Effector memory CD4-positive, alpha-beta T cell (primary cell): ENCODE measurements around the gene TMEM121B.
A peak's percentile ranks its signal among the peaks of the same experiment; 100 is the strongest.

Experiments used
- DNase-seq, 3 donors: peaks; one replicate each; pipeline ENCODE4 v3.0.0-alpha.2; 2020
- H3K27ac ChIP-seq: 2 replicates; pipeline ENCODE4 v1.7.0; 2013; ENCODE audit warnings: mild to moderate bottlenecking, low read length, moderate library complexity; ENCODE audit not compliant: insufficient read depth, poor library complexity, severe bottlenecking
- H3K27me3 ChIP-seq: replicated peaks from 2 replicates; pipeline ENCODE4 v1.7.0; 2013; ENCODE audit warnings: mild to moderate bottlenecking, low read length; ENCODE audit not compliant: insufficient read depth, control insufficient read depth, poor library complexity, severe bottlenecking
- H3K36me3 ChIP-seq: 2 replicates; pipeline ENCODE4 v1.7.0; 2013; ENCODE audit warnings: mild to moderate bottlenecking, low read length, moderate library complexity; ENCODE audit not compliant: control insufficient read depth, insufficient read depth
- H3K4me1 ChIP-seq: 2 replicates; pipeline ENCODE4 v1.7.0; 2013; ENCODE audit warnings: low read length, mild to moderate bottlenecking; ENCODE audit not compliant: control insufficient read depth, insufficient read depth, poor library complexity, severe bottlenecking
- H3K4me3 ChIP-seq: 2 replicates; pipeline ENCODE4 v1.7.0; 2013; ENCODE audit warnings: low read length, low read depth, mild to moderate bottlenecking; ENCODE audit not compliant: insufficient read depth, poor library complexity, severe bottlenecking
- H3K9me3 ChIP-seq: 2 replicates; pipeline ENCODE4 v1.7.0; 2013; ENCODE audit warnings: mild to moderate bottlenecking, low read length, moderate library complexity; ENCODE audit not compliant: control insufficient read depth

Gene TMEM121B

DNA sequence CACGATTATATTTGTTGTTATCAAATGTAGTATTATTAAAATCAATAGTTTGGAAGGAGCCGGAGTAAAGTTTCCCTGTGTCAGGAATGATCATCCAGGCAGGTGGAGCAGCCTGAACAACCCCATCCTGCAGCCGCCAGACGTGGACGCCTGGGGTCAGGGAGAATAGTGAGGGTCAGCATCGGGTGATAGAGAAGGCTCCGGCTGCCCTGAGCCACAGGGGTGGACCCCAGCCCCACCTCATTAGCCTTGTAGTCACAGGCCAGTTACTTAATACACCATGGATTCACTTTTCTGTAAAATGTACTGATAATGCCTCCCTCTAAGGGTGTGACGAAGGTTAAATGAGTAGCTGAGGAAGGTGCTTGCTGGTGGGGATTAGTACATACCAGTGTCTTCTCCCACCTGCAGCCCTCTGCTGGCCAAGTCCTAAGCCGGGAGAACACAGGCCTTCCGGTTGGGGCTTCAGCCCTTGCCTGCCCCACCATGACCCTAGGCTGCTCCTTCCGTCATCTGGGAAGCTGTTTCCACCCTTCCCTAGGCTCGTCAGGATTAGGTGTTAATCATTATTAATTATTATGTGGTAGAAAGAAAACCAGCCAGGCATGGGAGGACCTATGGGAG, 14.9 kb downstream of the TMEM121B start:
- peaks cover 7% of the 10 kb centered on the region for H3K4me1 ChIP-seq
- H3K27ac ChIP-seq: no peak overlapping the region
- no peaks in the 10 kb centered on the region for H3K9me3 ChIP-seq
- H3K27me3 ChIP-seq: no peaks in the 10 kb centered on the region
- peak overlapping the region; percentile 8 for H3K4me3 ChIP-seq
- peaks cover 75% of the 10 kb centered on the region for H3K36me3 ChIP-seq
- DNase-seq: no peak

DNA sequence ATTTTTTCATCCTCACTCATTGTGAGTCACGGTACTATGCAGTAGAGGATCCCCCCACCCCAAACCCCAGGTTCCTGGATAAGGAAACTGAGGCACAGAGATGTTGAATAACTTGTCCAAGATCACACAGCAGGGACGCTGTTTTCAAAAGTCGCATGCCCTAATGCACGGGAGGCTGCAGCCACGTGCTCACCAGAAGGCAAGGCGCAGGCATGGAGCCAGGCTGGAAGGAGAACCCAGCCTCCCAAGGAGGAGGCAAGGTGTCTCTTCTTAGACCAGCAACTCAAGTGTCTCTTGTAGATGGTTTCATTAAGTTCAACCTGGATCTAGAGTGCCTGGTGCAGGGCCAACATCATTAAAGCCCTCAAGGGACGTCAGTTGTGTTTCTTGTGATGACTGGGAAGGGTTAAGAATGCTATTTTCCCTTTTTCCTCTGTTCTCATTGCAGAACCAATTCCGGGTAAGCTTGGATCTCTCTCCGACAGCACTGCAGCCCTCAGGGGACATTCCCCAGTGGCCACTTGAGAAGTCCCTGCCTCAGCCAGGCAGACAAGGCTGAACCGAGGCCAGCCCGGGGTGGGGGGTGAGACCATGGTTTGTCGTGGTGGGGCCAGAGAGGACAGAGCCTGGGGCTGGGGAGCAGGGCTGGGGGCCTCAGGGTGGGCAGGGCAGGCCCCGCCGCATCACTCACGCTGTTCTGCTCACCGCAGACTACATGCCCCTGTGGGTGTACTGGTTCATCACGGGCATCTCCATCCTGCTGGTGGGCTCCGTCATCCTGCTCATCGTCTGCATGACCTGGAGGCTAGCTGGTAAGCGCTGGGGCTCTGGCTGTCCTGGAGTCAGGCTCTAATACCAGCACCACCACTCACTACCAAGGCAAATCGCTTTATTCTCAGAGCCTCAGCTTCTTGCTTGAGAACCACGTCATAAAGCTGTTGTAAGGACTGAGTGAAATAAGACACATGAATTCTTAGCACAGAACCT, 15.7 kb downstream of the TMEM121B start:
- Histone ChIP-seq H3K9me3 (no peaks in the 10 kb centered on the region), H3K4me3 (no peak overlapping the region), H3K27me3 (no peaks in the 10 kb centered on the region), H3K36me3 (peaks cover 84% of the 10 kb centered on the region), H3K27ac (no peak overlapping the region), H3K4me1 (peaks cover 7% of the 10 kb centered on the region)
- no peak for DNase-seq

- peaks cover 15% of the 10 kb centered on the region for H3K4me1 ChIP-seq
- H3K27ac ChIP-seq: no peak overlapping the region
These were observed 16.7 kb downstream of the TMEM121B start for GRCh38 chr22:17104336-17104935.

DNA sequence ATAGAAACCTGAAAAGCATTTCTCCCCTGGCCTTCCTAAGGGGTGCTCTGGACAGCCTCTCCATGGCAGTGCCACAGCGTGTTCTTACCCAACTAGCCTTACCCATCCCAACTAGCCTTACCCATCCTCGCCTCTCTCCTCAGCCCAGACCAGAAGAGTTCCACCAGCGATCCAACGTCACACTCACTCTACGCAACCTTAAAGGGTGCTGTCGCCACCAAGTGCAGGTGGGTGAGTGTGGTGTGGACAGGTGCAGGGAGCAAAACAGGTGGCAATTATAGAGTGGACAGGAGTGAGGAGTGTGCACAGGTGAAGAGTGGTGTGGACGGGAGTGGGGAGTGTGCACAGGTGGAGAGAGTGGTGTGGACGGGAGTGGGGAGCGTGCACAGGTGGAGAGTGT, 17.8 kb downstream of the TMEM121B start:
- H3K9me3 ChIP-seq: no peaks in the 10 kb centered on the region
- peaks cover 26% of the 10 kb centered on the region for H3K4me1 ChIP-seq
- no peaks in the 10 kb centered on the region for H3K27me3 ChIP-seq
- no peak overlapping the region for H3K4me3 ChIP-seq
- no peak overlapping the region for H3K27ac ChIP-seq
- no peak for DNase-seq
- peaks cover 83% of the 10 kb centered on the region for H3K36me3 ChIP-seq

More at GRCh38 chr22:17104336-17104935, 16.7 kb downstream of the TMEM121B start:
- no peak overlapping the region for H3K4me3 ChIP-seq
- no peaks in the 10 kb centered on the region for H3K9me3 ChIP-seq
- no peaks in the 10 kb centered on the region for H3K27me3 ChIP-seq
- peaks cover 87% of the 10 kb centered on the region for H3K36me3 ChIP-seq
- no peak for DNase-seq

- Histone ChIP-seq H3K27me3 (no peaks in the 10 kb centered on the region), H3K36me3 (peaks cover 73% of the 10 kb centered on the region), H3K4me3 (no peak overlapping the region), H3K4me1 (peaks cover 36% of the 10 kb centered on the region), H3K27ac (no peak overlapping the region), H3K9me3 (no peaks in the 10 kb centered on the region)
- DNase-seq: no peak
These were observed 18.9 kb downstream of the TMEM121B start for GRCh38 chr22:17102297-17102667.

GRCh38 chr22:17101475-17102296, 19.5 kb downstream of the TMEM121B start:
- no peak for DNase-seq
- H3K27ac ChIP-seq: no peak overlapping the region
- peaks cover 39% of the 10 kb centered on the region for H3K4me1 ChIP-seq
- H3K9me3 ChIP-seq: no peaks in the 10 kb centered on the region
- H3K36me3 ChIP-seq: peaks cover 67% of the 10 kb centered on the region
- H3K27me3 ChIP-seq: no peaks in the 10 kb centered on the region
- no peak overlapping the region for H3K4me3 ChIP-seq

GRCh38 chr22:17100621-17101020, 20.5 kb downstream of the TMEM121B start:
- Histone ChIP-seq H3K4me1 (peaks cover 36% of the 10 kb centered on the region), H3K36me3 (peaks cover 61% of the 10 kb centered on the region), H3K4me3 (no peak overlapping the region), H3K27ac (no peak overlapping the region), H3K9me3 (no peaks in the 10 kb centered on the region), H3K27me3 (no peaks in the 10 kb centered on the region)
- no peak for DNase-seq

- Histone ChIP-seq H3K36me3 (peaks cover 46% of the 10 kb centered on the region), H3K27ac (peak overlapping the region; percentile 32), H3K4me1 (peaks cover 41% of the 10 kb centered on the region), H3K4me3 (no peak overlapping the region), H3K9me3 (no peaks in the 10 kb centered on the region), H3K27me3 (no peaks in the 10 kb centered on the region)
- no peak for DNase-seq
These were observed 22.8 kb downstream of the TMEM121B start for GRCh38 chr22:17098379-17098819.

- Histone ChIP-seq H3K4me3 (no peak overlapping the region), H3K9me3 (no peaks in the 10 kb centered on the region), H3K27me3 (no peaks in the 10 kb centered on the region), H3K36me3 (peaks cover 42% of the 10 kb centered on the region), H3K4me1 (peaks cover 47% of the 10 kb centered on the region), H3K27ac (peak overlapping the region; percentile 32)
- DNase-seq: no peak
These were observed 23.5 kb downstream of the TMEM121B start for GRCh38 chr22:17097701-17098100.
